Astrocyte (in vitro differentiated cells and primary cell): ENCODE results near the gene OCA2. TPM values are rescaled to one million over a fixed set of nuclear protein-coding genes. Genes with fewer than 3 reads are reported as not detected.

ENCODE experiments used
- DNase-seq: peaks from one replicate; pipeline ENCODE4 v3.0.0-alpha.2; 2010; ENCODE audit warnings: low read depth
- FAIRE-seq: peaks from 2 replicates; lab custom pipeline; 2011; peaks lifted over from hg19 to GRCh38; lab: Jason Lieb, UNC
- H2AFZ ChIP-seq: 2 replicates; pipeline ENCODE4 v1.6.0; 2012; ENCODE audit warnings: low read depth, low read length, inconsistent platforms
- H3K27ac ChIP-seq: 2 replicates; pipeline ENCODE4 v1.5.1; 2011; ENCODE audit warnings: low read depth, low read length, inconsistent platforms
- H3K27me3 ChIP-seq: 2 replicates; pipeline ENCODE4 v1.6.0; 2011; ENCODE audit warnings: low read length, inconsistent platforms; ENCODE audit not compliant: insufficient read depth
- H3K36me3 ChIP-seq: 2 replicates; pipeline ENCODE4 v1.5.1; 2011; ENCODE audit warnings: low read length, inconsistent platforms; ENCODE audit not compliant: insufficient read depth
- H3K4me1 ChIP-seq: 2 replicates; pipeline ENCODE4 v1.5.1; 2011; ENCODE audit warnings: low read length, inconsistent platforms; ENCODE audit not compliant: insufficient read depth
- H3K4me2 ChIP-seq: 2 replicates; pipeline ENCODE4 v1.6.0; 2012; ENCODE audit warnings: low read length, inconsistent platforms
- H3K4me3 ChIP-seq: 2 replicates; pipeline ENCODE4 v1.5.1; 2011; ENCODE audit warnings: low read depth, mild to moderate bottlenecking, low read length, inconsistent platforms; ENCODE audit not compliant: insufficient read depth
- H3K79me2 ChIP-seq: 2 replicates; pipeline ENCODE4 v1.6.0; 2012; ENCODE audit warnings: mild to moderate bottlenecking, low read length, inconsistent platforms; ENCODE audit not compliant: insufficient read depth
- H3K9ac ChIP-seq: 2 replicates; pipeline ENCODE4 v1.6.0; 2012; ENCODE audit warnings: mild to moderate bottlenecking, low read length, inconsistent platforms
- H3K9me3 ChIP-seq: 2 replicates; pipeline ENCODE4 v1.5.1; 2012; ENCODE audit warnings: low read depth, mild to moderate bottlenecking, low read length, inconsistent platforms; ENCODE audit not compliant: insufficient read depth
- H4K20me1 ChIP-seq: 2 replicates; pipeline ENCODE4 v1.6.0; 2012; ENCODE audit warnings: low read length, inconsistent platforms; ENCODE audit not compliant: insufficient read depth
- H3K27ac Mint-ChIP-seq: one replicate; pipeline ENCODE4 v1.8.0; 2021; ENCODE audit warnings: mild to moderate bottlenecking, mixed read lengths; ENCODE audit not compliant: unreplicated experiment
- H3K27me3 Mint-ChIP-seq: one replicate; pipeline ENCODE4 v1.8.0; 2021; ENCODE audit warnings: low read depth, mixed read lengths; ENCODE audit not compliant: unreplicated experiment
- H3K36me3 Mint-ChIP-seq: one replicate; pipeline ENCODE4 v1.8.0; 2021; ENCODE audit warnings: low read depth, mixed read lengths; ENCODE audit not compliant: unreplicated experiment
- H3K4me1 Mint-ChIP-seq: one replicate; pipeline ENCODE4 v1.8.0; 2021; ENCODE audit warnings: low read depth, mixed read lengths; ENCODE audit not compliant: unreplicated experiment
- H3K4me3 Mint-ChIP-seq: one replicate; pipeline ENCODE4 v1.8.0; 2021; ENCODE audit warnings: mild to moderate bottlenecking, moderate library complexity, mixed read lengths; ENCODE audit not compliant: unreplicated experiment
- H3K9me3 Mint-ChIP-seq: one replicate; pipeline ENCODE4 v1.8.0; 2021; ENCODE audit warnings: mild to moderate bottlenecking, mixed read lengths; ENCODE audit not compliant: unreplicated experiment
- CTCF ChIP-seq: IDR thresholded peaks from 2 replicates; pipeline ENCODE4 v1.5.1; 2011; ENCODE audit warnings: low read depth, mild to moderate bottlenecking, inconsistent platforms, low read length, moderate library complexity; ENCODE audit not compliant: insufficient read depth
- EZH2 ChIP-seq: IDR thresholded peaks from 2 replicates; pipeline ENCODE4 v1.6.1; 2012; ENCODE audit warnings: mild to moderate bottlenecking, low read length, inconsistent platforms; ENCODE audit not compliant: insufficient read depth
- total RNA-seq: library from RNA; stranded (reverse); gene quantifications from 2 replicates; pipeline ENCODE4 v1.2.1, GENCODE V29; 2021

OCA2 gene
- total RNA-seq, 1 donor from 2014 or later, result 2.9 TPM

- no peaks in the 10 kb centered on the region for H3K79me2 ChIP-seq
- no peak for TF ChIP-seq EZH2
- no peak for TF ChIP-seq CTCF
- no peak overlapping the region for H3K4me3 Mint-ChIP-seq
- no peak overlapping the region for H3K27ac Mint-ChIP-seq
- H4K20me1 ChIP-seq, result no peaks in the 10 kb centered on the region
- H3K27me3 ChIP-seq, result no peaks in the 10 kb centered on the region
- H3K27ac ChIP-seq, result no peak overlapping the region
- peaks cover 8% of the 10 kb centered on the region for H3K4me1 Mint-ChIP-seq
- no peaks in the 10 kb centered on the region for H3K27me3 Mint-ChIP-seq
- no peak overlapping the region for H3K4me2 ChIP-seq
- H3K4me1 ChIP-seq, result no peaks in the 10 kb centered on the region
- DNase-seq (peak; percentile 8), FAIRE-seq (no peak)
- H3K36me3 Mint-ChIP-seq, result no peaks in the 10 kb centered on the region
- H3K9ac ChIP-seq, result no peak overlapping the region
- H3K9me3 Mint-ChIP-seq, result no peaks in the 10 kb centered on the region
- no peak overlapping the region for H2AFZ ChIP-seq
- no peak overlapping the region for H3K4me3 ChIP-seq
- no peaks in the 10 kb centered on the region for H3K9me3 ChIP-seq
- no peaks in the 10 kb centered on the region for H3K36me3 ChIP-seq
Observed at GRCh38 chr15:27787931-27788330, 311.2 kb downstream of the OCA2 start.

- H3K79me2 ChIP-seq, result no peaks in the 10 kb centered on the region
- no peak overlapping the region for H3K4me2 ChIP-seq
- TF ChIP-seq CTCF, result no peak
- DNase-seq (peak; percentile 13), FAIRE-seq (no peak)
- Mint-ChIP-seq H3K27me3 (no peaks in the 10 kb centered on the region), H3K27ac (no peak overlapping the region), H3K4me1 (peaks cover 8% of the 10 kb centered on the region), H3K9me3 (no peaks in the 10 kb centered on the region), H3K36me3 (no peaks in the 10 kb centered on the region), H3K4me3 (no peak overlapping the region)
- no peaks in the 10 kb centered on the region for H4K20me1 ChIP-seq
- H2AFZ ChIP-seq, result no peak overlapping the region
- no peaks in the 10 kb centered on the region for H3K4me1 ChIP-seq
- H3K9me3 ChIP-seq, result no peaks in the 10 kb centered on the region
- no peak overlapping the region for H3K9ac ChIP-seq
- no peaks in the 10 kb centered on the region for H3K36me3 ChIP-seq
- H3K27ac ChIP-seq, result no peak overlapping the region
- H3K27me3 ChIP-seq, result no peaks in the 10 kb centered on the region
- no peak overlapping the region for H3K4me3 ChIP-seq
Observed at GRCh38 chr15:27784107-27784506, 315.0 kb downstream of the OCA2 start.

GRCh38 chr15:27783678-27784077 is 315.4 kb downstream of the OCA2 start:
- H3K4me3 Mint-ChIP-seq, result no peak overlapping the region
- H3K27me3 Mint-ChIP-seq, result no peaks in the 10 kb centered on the region
- no peaks in the 10 kb centered on the region for H3K79me2 ChIP-seq
- H3K4me2 ChIP-seq, result no peak overlapping the region
- no peaks in the 10 kb centered on the region for H4K20me1 ChIP-seq
- H3K4me1 Mint-ChIP-seq, result peaks cover 10% of the 10 kb centered on the region
- no peak overlapping the region for H3K27ac Mint-ChIP-seq
- H3K27me3 ChIP-seq, result no peaks in the 10 kb centered on the region
- H3K27ac ChIP-seq, result no peak overlapping the region
- no peak for FAIRE-seq
- H3K36me3 Mint-ChIP-seq, result no peaks in the 10 kb centered on the region
- no peaks in the 10 kb centered on the region for H3K9me3 ChIP-seq
- no peak for TF ChIP-seq CTCF
- TF ChIP-seq EZH2, result no peak
- no peaks in the 10 kb centered on the region for H3K4me1 ChIP-seq
- no peak for DNase-seq
- H3K9me3 Mint-ChIP-seq, result no peaks in the 10 kb centered on the region
- H2AFZ ChIP-seq, result no peak overlapping the region
- H3K9ac ChIP-seq, result no peak overlapping the region
- H3K36me3 ChIP-seq, result no peaks in the 10 kb centered on the region
- no peak overlapping the region for H3K4me3 ChIP-seq
